HCT116 (cell line): Measurements from ENCODE around the gene LMO7. TPM values are rescaled to one million over a fixed set of nuclear protein-coding genes. Genes with fewer than 3 reads are reported as not detected.

Experiments used
- ATAC-seq: fragments of 200-7000 bp; cut with Tn5 transposase; 2 replicates; pipeline ENCODE4 v1.9.1; 2020; ENCODE audit warnings: mild to moderate bottlenecking, moderate library complexity
- BruUV-seq: library from RNA; stranded (reverse); fragments of 400-500 nt; replicated peaks from 2 replicates; lab custom pipeline; 2021; lab: Mats Ljungman, UMichigan
- CTCF ChIA-PET: fragments of 300-600 bp; sonication (Branson Sonifier 250); formaldehyde crosslinking; loops from one replicate; lab custom pipeline; 2021; ENCODE audit warnings: antibody characterized with exemption; lab: Charles Lee
- POLR2A ChIA-PET: fragments of 300-600, 350-600 bp; sonication (Branson Sonifier 250); formaldehyde crosslinking; loops from one replicate; lab custom pipeline; 2021; ENCODE audit warnings: antibody characterized with exemption; lab: Charles Lee
- RAD21 ChIA-PET, 2 experiments: fragments of 300-600 bp; sonication (Branson Sonifier 250); formaldehyde crosslinking; loops; one replicate each; lab custom pipeline; 2023; ENCODE audit warnings: low total read pairs in 2 of 2; ENCODE audit not compliant: uncharacterized antibody in 2 of 2, unreplicated experiment in 2 of 2, low non-redundant PET in 1 of 2; lab: Charles Lee
- DNase-seq: peaks from one replicate; pipeline ENCODE4 v3.0.0-alpha.2; 2010; ENCODE audit warnings: low read depth, low spot score
- H2AFZ ChIP-seq: fragments of 200-600 bp; shearing (Covaris generic), sonication (generic); 2 replicates; pipeline ENCODE4 v1.6.1; 2017; ENCODE audit warnings: low read depth, mixed run types, mixed read lengths, antibody characterized with exemption, low read length; ENCODE audit not compliant: poor library complexity, severe bottlenecking
- H3K27ac ChIP-seq: 2 replicates; pipeline ENCODE4 v1.5.1; 2012; ENCODE audit warnings: low read depth, low read length
- H3K27me3 ChIP-seq: fragments of 200-600 bp; sonication (generic); 2 replicates; pipeline ENCODE4 v1.6.1; 2016; ENCODE audit warnings: mixed run types, low read length, mixed read lengths; ENCODE audit not compliant: insufficient read depth
- H3K36me3 ChIP-seq, 2 experiments: fragments of 200-500 bp in 1 of 2; fragments of 200-600 bp in 1 of 2; sonication (Bioruptor generic) in 1 of 2; sonication (generic) in 1 of 2; 2 replicates each; pipeline versions ENCODE4 v1.5.1 to v1.6.1; 2014 to 2016; ENCODE audit warnings: low read length in 2 of 2, inconsistent platforms in 1 of 2, mixed read lengths in 1 of 2, mixed run types in 1 of 2; ENCODE audit not compliant: insufficient read depth in 2 of 2, control insufficient read depth in 1 of 2
- H3K4me1 ChIP-seq, 2 experiments: fragments of 200-600 bp in 1 of 2; sonication (generic) in 1 of 2; 2 replicates each; pipeline versions ENCODE4 v1.5.1 to v1.6.1; 2012 to 2017; ENCODE audit warnings: low read length in 2 of 2, inconsistent platforms in 1 of 2, mild to moderate bottlenecking in 1 of 2, mixed read lengths in 1 of 2, mixed run types in 1 of 2, moderate library complexity in 1 of 2; ENCODE audit not compliant: insufficient read depth in 2 of 2, control insufficient read depth in 1 of 2
- H3K4me2 ChIP-seq: fragments of 200-600 bp; sonication (generic); 2 replicates; pipeline ENCODE4 v1.6.1; 2017; ENCODE audit warnings: mixed run types, low read length, mixed read lengths
- H3K4me3 ChIP-seq, 2 experiments: fragments of 200-600 bp in 1 of 2; sonication (generic) in 1 of 2; replicated peaks in 1 of 2; 2 replicates each; pipeline ENCODE4 v1.5.1; 2011 to 2016; ENCODE audit warnings: low read length in 2 of 2, control low read depth in 1 of 2, low read depth in 1 of 2, mild to moderate bottlenecking in 1 of 2, mixed read lengths in 1 of 2, mixed run types in 1 of 2
- H3K79me2 ChIP-seq: fragments of 200-600 bp; sonication (generic); 2 replicates; pipeline ENCODE4 v1.6.1; 2017; ENCODE audit warnings: mild to moderate bottlenecking, mixed run types, low read length, moderate library complexity, mixed read lengths; ENCODE audit not compliant: insufficient read depth
- H3K9ac ChIP-seq: fragments of 200-600 bp; sonication (generic); 2 replicates; pipeline ENCODE4 v1.6.1; 2016; ENCODE audit warnings: low read length, mixed read lengths
- H3K9me2 ChIP-seq: fragments of 200-600 bp; sonication (generic), shearing (Covaris generic); 2 replicates; pipeline ENCODE4 v1.6.1; 2017; ENCODE audit warnings: mixed run types, mild to moderate bottlenecking, moderate library complexity; ENCODE audit not compliant: insufficient read depth
- H3K9me3 ChIP-seq, 2 experiments: fragments of 200-500 bp in 1 of 2; fragments of 200-600 bp in 1 of 2; sonication (Bioruptor generic) in 1 of 2; sonication (generic) in 1 of 2; 2 replicates each; pipeline ENCODE4 v1.6.1; 2014 to 2017; ENCODE audit warnings: low read length in 2 of 2, mixed read lengths in 2 of 2, inconsistent platforms in 1 of 2, low read depth in 1 of 2, mild to moderate bottlenecking in 1 of 2, mixed run types in 1 of 2, moderate library complexity in 1 of 2; ENCODE audit not compliant: control insufficient read depth in 1 of 2, insufficient read depth in 1 of 2
- H4K20me1 ChIP-seq: fragments of 200-600 bp; sonication (generic), shearing (Covaris generic); 2 replicates; pipeline ENCODE4 v1.6.1; 2017; ENCODE audit warnings: mixed run types, mild to moderate bottlenecking, moderate library complexity; ENCODE audit not compliant: insufficient read depth
- CBX3 ChIP-seq: IDR thresholded peaks from 2 replicates; pipeline ENCODE4 v1.6.1; 2012; ENCODE audit warnings: low read depth
- CTCF ChIP-seq, 3 experiments: fragments of 200-600 bp in 1 of 3; sonication (generic) in 1 of 3; IDR thresholded peaks in 2 of 3; conservative IDR thresholded peaks in 1 of 3; 2 replicates each; pipeline ENCODE4 v1.5.1; 2012 to 2017; ENCODE audit warnings: low read depth in 2 of 3, low read length in 2 of 3, antibody characterized with exemption in 1 of 3, borderline replicate concordance in 1 of 3, control low read depth in 1 of 3, mild to moderate bottlenecking in 1 of 3, mixed read lengths in 1 of 3, mixed run types in 1 of 3, moderate library complexity in 1 of 3; ENCODE audit not compliant: insufficient read depth in 1 of 3
- ELF1 ChIP-seq: IDR thresholded peaks from 2 replicates; pipeline ENCODE4 v1.6.1; 2012; ENCODE audit warnings: low read depth, borderline replicate concordance
- EZH2phosphoT487 ChIP-seq: fragments of 200-600 bp; IDR thresholded peaks from 2 replicates; pipeline ENCODE4 v1.6.1; 2018; ENCODE audit warnings: antibody characterized with exemption, borderline replicate concordance
- FOSL1 ChIP-seq: IDR thresholded peaks from 2 replicates; pipeline ENCODE4 v1.6.1; 2012; ENCODE audit warnings: low read depth
- JUND ChIP-seq: IDR thresholded peaks from 2 replicates; pipeline ENCODE4 v1.6.1; 2012
- MAX ChIP-seq: IDR thresholded peaks from 2 replicates; pipeline ENCODE4 v1.6.1; 2012
- POLR2A ChIP-seq: IDR thresholded peaks from 2 replicates; pipeline ENCODE4 v1.7.0; 2011; ENCODE audit warnings: borderline replicate concordance; ENCODE audit not compliant: insufficient read depth, insufficient read length; ENCODE audit errors: extremely low read depth
- RAD21 ChIP-seq: IDR thresholded peaks from 2 replicates; pipeline ENCODE4 v1.6.1; 2012; ENCODE audit warnings: low read depth, mild to moderate bottlenecking
- REST ChIP-seq: IDR thresholded peaks from 2 replicates; pipeline ENCODE4 v1.6.1; 2012; ENCODE audit warnings: low read depth
- SIN3A ChIP-seq: IDR thresholded peaks from 2 replicates; pipeline ENCODE4 v1.6.1; 2012; ENCODE audit warnings: low read depth
- SP1 ChIP-seq: IDR thresholded peaks from 2 replicates; pipeline ENCODE4 v1.6.1; 2012; ENCODE audit warnings: low read depth
- SRF ChIP-seq: IDR thresholded peaks from 2 replicates; pipeline ENCODE4 v1.6.1; 2012; ENCODE audit warnings: low read depth
- YY1 ChIP-seq: IDR thresholded peaks from 2 replicates; pipeline ENCODE4 v1.6.1; 2011; ENCODE audit warnings: low read length, low read depth, moderate library complexity, mild to moderate bottlenecking; ENCODE audit not compliant: insufficient replicate concordance; ENCODE audit errors: extremely low read depth
- ZBTB33 ChIP-seq: IDR thresholded peaks from 2 replicates; pipeline ENCODE4 v1.6.1; 2011; ENCODE audit warnings: mild to moderate bottlenecking, low read length, moderate library complexity; ENCODE audit not compliant: insufficient replicate concordance; ENCODE audit errors: extremely low read depth
- ZNF274 ChIP-seq: fragments of 200-500 bp; sonication (Bioruptor generic); IDR thresholded peaks from 2 replicates; pipeline ENCODE4 v1.6.1; 2014; ENCODE audit warnings: mild to moderate bottlenecking, low read depth, low read length, inconsistent platforms
- intact Hi-C: fragments of 100-400 bp; cut with micrococcal nuclease; formaldehyde crosslinking; loops from 2 replicates; pipeline ENCODE4 v1.10.0; 2022
- total RNA-seq: library from RNA; stranded (reverse); gene quantifications from one replicate; pipeline ENCODE4 v1.2.1, GENCODE V29; 2021; ENCODE audit not compliant: unreplicated experiment

The LMO7 gene
- total RNA-seq, 1 experiment from 2014 or later, result 8.1 TPM

DNA sequence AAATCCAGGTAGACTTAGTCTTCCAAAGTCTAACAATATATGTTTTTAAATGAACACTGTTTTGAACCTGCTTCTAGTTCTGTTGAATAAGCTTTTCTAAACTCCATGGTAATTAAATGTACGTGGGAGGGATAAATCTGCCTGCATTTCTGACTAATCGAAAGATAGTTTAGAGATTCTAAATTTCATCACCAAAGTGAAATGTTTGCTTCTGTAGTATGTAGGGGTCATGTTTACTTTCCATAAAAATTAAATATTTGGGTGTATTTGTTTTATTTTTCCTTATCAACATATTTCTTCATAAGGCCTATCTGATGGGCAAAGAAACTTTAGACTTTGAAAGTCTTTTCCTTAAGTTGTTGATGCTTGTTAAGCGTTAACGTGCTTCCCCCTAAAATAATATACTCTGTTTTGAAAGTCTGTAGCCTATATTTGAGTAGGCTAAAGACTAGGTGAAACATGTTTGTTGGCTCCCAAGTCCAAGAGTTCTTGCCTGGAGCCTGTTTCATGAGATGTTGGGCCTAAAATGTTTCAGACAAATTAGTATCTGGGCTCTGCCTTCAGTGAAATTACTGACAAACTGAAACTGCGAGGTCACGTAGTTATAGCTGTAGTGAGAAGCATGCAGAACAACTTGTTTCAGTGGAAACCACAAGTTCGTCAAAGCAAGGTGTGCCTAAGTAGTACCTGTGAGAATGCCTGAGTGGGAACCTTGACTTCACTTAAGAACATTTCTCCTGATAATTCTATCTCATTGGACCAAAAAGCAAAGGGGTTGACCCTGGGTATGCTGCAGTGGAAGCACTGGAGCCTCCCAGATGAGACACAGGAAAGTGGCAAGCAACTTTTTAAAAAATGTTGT is 126.2 kb downstream of the LMO7 start:
- no peaks in the 10 kb centered on the region for H3K27me3 ChIP-seq
- TF ChIP-seq FOSL1 (no peak), ZNF274 (no peak), CBX3 (no peak), JUND (no peak), POLR2A (no peak), ZBTB33 (no peak), ELF1 (no peak), SRF (no peak), MAX (no peak), CTCF (IDR thresholded peaks at IDR 0.05 in 2 of 3, conservative IDR thresholded peaks at IDR 0.05 in 1 of 3; ENCODE audit: borderline replicate concordance in 1 of 3, insufficient read depth in 1 of 3, low read depth in 2 of 3, low read length in 2 of 3) (no peak), YY1 (no peak), SP1 (no peak), SIN3A (no peak), EZH2phosphoT487 (no peak), RAD21 (no peak), REST (no peak)
- H3K4me2 ChIP-seq, result no peak overlapping the region
- H3K36me3 ChIP-seq, result no peaks in the 10 kb centered on the region
- H3K4me3 ChIP-seq, result no peak overlapping the region
- no peaks in the 10 kb centered on the region for H4K20me1 ChIP-seq
- H3K9ac ChIP-seq, result no peak overlapping the region
- H2AFZ ChIP-seq, result no peak overlapping the region
- no TSS peak for BruUV-seq
- no peak for DNase-seq
- ATAC-seq, result no peak
- H3K4me1 ChIP-seq, result peaks cover 0 to 17% of the 10 kb centered on the region in 2 experiments; a peak in 3 of 4 replicates
- intact Hi-C loops, result no loop called here
- RAD21 ChIA-PET, result no interaction called here
- no peaks in the 10 kb centered on the region for H3K9me2 ChIP-seq
- no peak overlapping the region for H3K27ac ChIP-seq
- H3K79me2 ChIP-seq, result no peaks in the 10 kb centered on the region
- CTCF ChIA-PET, result no interaction called here
- POLR2A ChIA-PET, result no interaction called here
- no peaks in the 10 kb centered on the region for H3K9me3 ChIP-seq
